ENCODE data around the gene CARD19. TPM values are rescaled to one million over a fixed set of nuclear protein-coding genes. Genes with fewer than 3 reads are reported as not detected.
A peak's percentile ranks its signal among the peaks of the same experiment; 100 is the strongest.
"Not testable (repeated sequence)": the region's sequence is repeated elsewhere in the genome, so short reads cannot be mapped to it uniquely, and the experiment has no call there.

The CARD19 gene
- total RNA-seq, 1 donor from 2014 or later = 19.9 TPM

DNA sequence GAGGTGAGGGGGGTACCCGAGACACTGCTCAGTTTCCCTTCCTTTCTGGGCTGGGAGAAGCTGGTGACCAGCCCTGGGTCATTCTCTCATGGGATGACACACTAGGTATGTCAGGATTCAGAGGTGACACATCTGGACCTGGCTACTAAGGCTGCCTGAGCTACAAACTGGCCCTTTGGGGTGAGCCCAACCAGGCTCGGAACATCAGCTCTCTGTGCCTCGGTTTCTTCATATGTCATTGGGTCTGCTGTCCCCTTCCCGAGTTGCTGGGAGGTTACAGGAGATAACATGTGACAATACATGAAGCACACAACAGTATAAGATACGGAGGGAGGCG is 11.8 kb downstream of the CARD19 start:
- ATAC-seq = no peak

DNA sequence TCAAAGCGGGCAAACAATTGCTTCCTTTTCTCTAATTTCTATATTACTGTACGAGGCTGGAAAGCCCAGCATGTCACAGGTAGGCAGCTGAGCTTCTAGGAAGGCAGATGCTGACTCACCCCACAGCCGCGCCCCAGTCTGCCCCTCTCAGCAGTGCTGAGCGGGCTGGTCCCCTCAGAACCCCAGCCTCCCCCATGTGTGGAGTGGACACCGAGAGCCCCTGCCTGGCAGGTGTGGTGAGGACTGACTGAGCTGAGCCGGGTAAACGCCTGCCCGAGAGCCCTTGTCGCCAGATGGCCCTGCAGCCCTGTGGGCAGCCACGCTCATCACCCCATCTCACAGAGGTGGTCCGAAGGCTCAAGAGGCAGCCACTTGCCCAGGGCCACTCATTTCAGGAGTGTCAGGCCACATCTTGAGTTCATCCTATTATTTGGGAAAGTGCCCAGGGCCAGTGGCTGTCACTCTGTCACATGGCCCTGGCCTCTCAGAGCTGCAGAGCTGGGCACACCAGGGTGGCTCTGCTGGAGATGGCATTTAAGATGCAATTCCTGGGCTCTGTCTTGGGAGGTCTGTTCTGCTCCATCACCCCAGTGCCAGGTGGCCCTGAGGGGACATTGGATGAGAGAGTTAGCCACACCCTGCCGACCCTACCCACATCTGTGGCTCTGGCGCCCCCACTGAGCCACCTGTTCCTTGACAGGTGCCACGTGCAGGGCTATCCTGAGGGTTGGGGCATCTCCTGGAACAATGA is 12.4 kb downstream of the CARD19 start:
- peak; percentile 11 for ATAC-seq

GRCh38 chr9:93110311-93110855 is 14.4 kb downstream of the CARD19 start:
- no peak for ATAC-seq

- ATAC-seq = no peak
These were observed 15.0 kb downstream of the CARD19 start for GRCh38 chr9:93111001-93111370.

DNA sequence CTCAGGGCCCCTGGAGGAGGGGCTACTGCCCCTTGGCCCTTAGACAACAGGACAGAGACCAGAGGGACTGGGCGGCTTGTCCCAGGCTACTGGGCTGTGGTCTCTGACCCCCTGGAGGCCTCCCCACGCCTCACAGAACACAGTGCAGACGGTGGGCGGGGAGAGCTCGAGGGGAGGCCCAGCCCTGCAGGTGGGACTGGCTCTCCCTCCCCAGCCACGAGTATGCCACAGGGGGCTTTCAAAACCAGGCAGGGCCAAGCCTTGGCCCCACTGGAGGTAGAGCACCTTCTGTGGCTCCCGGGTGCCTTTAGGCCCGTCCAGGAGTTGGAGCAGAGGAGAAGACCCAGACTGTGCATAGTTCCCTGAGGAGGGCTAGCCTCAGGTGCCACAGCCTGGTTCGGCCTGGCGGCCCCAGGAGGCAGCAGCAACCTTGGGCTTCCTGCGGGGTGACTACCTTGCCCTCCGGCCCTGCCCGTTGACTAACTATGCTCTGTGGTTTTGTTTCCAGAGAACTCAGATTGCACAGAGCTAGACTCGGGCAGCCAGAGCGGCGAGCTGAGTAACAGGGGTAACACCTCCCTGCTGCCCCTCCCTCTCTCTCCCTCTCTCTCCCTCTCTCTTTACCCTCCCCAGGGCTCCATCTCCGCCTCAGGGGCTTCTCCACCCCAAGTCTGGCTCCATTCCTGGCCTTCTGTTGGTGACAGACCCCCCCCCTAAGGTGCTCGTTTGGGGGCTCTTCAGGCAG is 15.5 kb downstream of the CARD19 start:
- ATAC-seq = no peak

DNA sequence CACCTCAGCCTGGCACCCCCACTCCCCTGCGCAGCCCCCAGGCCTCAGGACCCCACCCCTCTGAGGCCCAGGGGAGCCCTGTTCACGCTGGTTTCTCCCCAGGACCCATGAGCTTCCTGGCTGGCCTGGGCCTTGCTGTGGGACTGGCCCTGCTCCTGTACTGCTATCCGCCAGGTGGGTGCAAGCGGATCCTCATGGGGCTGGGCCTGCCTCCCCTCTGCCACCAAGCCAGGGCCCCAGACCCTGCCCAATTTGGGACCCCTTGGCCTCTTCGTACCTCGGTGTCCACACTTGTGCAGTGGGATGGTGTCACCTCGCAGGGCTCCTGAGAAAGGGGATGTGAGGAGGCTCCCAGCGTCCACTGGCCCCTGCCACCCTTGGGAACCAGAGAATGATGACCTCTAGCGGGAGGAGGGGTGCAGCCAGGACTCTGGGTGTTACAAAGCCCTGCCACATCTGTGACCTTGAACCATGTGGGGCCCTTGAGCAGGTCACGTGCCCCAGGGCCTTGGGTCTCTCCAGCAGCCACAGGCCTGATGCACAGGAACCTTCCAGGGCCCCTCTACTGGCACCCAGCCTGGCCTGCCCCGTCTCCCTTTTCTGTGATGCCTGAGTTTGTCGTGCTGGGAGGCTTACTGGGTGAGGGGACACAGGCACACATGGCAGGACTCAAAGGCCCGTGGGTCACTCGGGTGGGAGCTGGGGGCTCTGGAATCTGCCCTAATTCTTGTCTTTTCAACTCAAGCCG is 16.3 kb downstream of the CARD19 start:
- ATAC-seq = no peak

DNA sequence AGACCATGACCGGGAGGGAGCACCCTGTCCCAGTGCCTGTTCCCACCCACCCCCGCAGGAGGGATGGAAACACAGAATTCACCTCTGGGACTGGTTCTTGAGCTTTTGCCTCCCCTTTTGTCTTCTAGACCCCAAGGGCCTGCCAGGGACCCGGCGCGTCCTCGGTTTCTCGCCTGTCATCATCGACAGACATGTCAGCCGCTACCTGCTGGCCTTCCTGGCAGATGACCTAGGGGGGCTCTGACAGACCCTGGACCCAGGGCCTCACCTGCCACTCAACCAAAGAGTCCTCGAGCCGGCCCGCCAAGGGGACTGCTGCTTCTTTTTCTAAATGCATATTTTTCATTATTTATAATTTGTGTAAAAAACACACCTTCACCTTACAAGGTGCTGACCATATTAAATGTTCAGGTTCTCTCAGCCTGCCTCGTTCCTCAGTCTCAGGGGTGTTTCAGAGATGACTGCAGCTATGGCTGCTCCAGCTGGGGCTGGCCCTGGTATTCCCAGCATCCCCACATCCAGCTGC is 16.9 kb downstream of the CARD19 start:
- no peak for ATAC-seq

GRCh38 chr9:93114169-93114983 is 18.4 kb downstream of the CARD19 start:
- ATAC-seq = peak; percentile 4

GRCh38 chr9:93114984-93115335 is 18.9 kb downstream of the CARD19 start:
- ATAC-seq = no peak

GRCh38 chr9:93115486-93116071 is 19.6 kb downstream of the CARD19 start:
- ATAC-seq = no peak

DNA sequence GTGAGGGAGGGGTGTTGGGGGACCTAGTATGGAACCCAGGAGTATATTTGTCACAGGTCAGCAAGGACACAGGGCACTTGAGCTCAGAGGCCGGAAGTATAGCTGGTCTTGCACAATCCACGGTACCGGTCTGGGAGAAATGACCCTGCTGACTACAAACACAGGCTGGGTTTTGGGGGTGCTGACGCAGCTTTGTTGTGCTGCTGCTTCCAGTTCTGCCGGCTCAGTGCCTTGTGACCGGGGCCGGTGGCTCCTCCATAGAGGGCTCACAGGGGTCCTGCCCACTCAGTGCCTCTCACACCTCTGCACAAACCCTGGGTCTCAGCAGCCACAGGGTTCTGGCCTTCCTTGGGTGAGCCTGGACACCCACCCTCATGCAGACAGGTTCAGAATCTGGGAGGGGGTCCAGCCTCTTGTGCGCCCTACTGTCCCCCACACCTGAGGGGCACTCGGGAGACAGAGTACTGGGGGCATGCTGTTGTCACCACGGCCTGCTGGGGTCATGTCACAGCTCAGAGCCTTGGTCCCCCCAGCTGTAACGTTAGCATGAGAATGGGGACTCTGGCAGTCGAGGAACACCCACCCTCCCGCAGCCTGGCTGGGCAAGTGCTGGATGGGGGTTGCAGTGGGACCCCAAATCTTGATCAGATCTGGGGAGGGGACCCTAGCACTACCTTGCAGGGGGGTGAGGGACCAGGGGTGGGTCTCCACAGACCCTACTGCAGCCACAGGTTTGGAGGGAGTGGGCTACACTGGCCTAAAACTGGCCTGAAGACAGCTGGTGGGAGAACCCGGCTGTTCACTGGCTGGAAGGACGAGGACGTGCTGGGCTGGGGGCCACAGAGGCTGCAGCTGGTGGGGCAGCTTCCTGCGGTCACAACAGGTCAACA is 20.3 kb downstream of the CARD19 start:
- peak; percentile 8 for ATAC-seq

GRCh38 chr9:93117521-93117920 is 21.5 kb downstream of the CARD19 start:
- not testable (repeated sequence) for ATAC-seq

DNA sequence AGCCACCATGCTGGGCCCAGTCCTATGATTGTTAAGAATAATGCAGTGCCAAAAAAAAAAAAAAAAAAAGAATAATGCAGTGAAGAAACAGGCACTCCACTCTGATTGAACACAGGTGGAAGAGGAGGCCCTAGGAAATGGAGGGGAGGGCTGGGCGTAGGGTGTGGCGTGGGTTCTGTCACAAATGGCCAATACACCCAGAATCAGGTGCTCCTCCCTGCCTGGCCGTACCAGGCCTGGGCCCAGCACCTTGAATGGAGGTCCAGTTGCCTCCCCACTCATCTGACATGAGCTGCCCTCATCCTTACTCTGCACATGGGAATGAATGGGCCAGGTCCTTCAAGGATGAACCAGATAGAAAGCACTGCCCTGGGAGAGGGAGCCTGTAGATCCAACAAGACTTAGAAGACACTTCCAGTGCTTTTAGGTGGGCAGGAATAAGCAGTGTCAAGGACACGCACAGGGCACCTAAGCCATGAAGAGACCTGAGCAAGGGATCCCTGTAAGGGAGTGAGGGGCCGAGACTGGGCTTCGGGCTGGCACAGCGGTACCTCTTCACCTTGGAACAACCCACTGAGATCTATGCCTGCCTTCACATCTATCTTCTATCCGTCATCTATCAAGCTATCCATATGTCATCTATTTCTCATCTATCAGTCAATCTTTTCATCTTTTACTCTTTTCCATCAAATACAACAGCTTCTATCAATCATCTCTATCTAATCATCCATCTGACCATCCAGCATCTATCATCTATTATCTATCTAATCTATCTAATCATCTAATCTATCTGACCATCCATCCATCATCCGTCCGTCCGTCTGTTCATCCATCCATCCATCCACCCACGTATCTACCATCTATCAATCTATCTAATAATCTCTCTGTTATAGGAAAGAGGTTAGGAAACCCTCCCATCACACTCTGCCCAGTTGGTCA is 22.2 kb downstream of the CARD19 start:
- no peak for ATAC-seq

DNA sequence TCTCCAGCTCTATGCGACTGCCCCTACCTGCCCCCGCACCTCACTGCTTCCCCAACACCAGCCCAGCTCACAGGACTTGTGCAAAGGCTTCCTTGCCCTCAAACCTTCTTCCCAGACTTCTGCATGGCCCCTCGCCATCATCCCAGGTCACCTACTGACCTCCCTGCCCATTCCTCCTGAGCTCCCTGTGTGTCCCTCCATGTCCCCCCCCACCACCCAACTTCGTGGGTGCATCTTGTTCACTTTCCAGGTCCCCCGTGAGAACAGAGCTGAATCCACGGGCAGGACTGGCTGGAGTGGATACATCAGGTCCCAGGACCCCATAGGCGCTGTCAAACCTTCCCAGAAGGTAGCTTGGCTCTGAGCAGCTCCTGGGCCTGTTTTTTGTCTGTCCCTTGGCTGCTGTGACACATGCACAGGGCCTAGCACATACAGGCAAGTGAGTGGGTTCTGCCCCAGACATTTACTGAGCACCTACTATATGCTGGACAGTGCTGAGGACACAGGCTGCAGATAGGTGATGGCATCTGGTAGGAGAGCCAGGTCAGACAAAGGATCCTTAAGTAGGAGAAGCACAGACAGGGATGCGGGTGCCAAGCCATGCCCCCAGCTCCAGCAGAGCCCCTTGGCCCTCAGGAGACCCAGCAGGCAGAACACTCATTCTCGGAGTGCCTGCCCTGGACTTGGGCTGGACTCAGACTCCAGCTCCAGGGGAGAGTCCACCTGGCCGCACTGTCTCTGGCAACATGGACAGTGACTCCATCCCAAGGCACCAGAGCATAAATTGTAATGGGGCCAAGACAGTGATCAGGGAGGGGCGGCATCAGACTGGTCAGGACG is 23.1 kb downstream of the CARD19 start:
- no peak for ATAC-seq

GRCh38 chr9:93119703-93119952 is 23.6 kb downstream of the CARD19 start:
- ATAC-seq = no peak

DNA sequence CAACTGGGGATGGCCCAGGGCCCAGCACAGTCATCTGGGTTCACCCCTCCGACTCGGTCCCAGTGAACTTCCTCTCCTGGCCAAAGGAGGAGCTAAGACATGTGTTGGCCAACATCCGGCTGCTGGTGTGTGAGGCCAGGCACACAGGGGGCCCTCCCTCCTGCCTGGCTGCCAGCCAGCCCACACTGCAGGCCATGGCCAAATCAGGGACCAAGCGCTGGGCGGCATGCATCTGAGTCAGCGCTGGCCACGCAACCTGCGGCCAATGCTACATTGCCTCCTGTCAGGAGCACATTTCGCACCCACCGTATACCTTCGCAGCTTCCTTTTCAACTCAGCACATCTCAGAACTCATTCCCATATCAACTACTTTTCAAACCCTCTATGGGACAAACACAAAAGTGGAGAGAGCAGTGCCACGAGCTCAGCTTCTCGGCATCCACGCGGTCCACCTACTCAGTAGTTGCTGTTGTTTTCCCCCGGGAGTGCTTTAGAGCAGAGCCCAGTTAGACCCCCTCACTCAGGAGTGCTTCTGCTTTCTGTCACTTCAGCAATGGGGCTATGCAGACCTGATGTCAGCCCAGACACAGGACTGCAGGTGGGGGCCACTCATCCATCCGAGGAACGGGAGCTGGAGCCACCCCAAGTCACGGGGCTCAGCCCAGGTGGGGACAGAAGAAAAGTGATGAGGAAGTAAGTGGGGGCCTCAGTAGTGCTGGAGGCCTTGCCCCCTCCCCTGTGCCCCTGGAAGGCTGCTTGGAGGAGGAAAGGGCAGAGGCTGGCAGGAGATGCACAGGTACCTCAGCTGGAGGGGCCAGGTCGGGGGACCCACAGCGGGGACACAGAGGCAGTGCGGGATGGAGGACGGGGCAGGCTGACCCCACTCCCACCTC is 24.2 kb downstream of the CARD19 start:
- ATAC-seq = peak; percentile 70

GRCh38 chr9:93120846-93121315 is 24.9 kb downstream of the CARD19 start:
- ATAC-seq = no peak

Data from esophagus mucosa (tissue), 1 donor.